Osteoblast (primary cell): ENCODE measurements around the gene CBY2. TPM values are rescaled to one million over a fixed set of nuclear protein-coding genes. Genes with fewer than 3 reads are reported as not detected.

Experiments used
- DNase-seq: peaks from one replicate; pipeline ENCODE4 v3.0.0; 2011; ENCODE audit warnings: low spot score, mixed read lengths; ENCODE audit not compliant: insufficient read length; ENCODE audit errors: missing footprints
- H2AFZ ChIP-seq: 2 replicates; pipeline ENCODE4 v1.6.0; 2011; ENCODE audit warnings: mild to moderate bottlenecking, low read length
- H3K27ac ChIP-seq: 2 replicates; pipeline ENCODE4 v1.5.1; 2011; ENCODE audit warnings: mild to moderate bottlenecking, low read depth, low read length, moderate library complexity
- H3K27me3 ChIP-seq: 2 replicates; pipeline ENCODE4 v1.6.0; 2012; ENCODE audit warnings: mild to moderate bottlenecking, control low read depth, inconsistent platforms, low read length, moderate library complexity; ENCODE audit not compliant: insufficient read depth
- H3K36me3 ChIP-seq: 2 replicates; pipeline ENCODE4 v1.5.1; 2011; ENCODE audit warnings: mild to moderate bottlenecking, low read length, control low read depth, moderate library complexity; ENCODE audit not compliant: insufficient read depth
- H3K4me1 ChIP-seq: 2 replicates; pipeline ENCODE4 v1.5.1; 2011; ENCODE audit warnings: mild to moderate bottlenecking, low read length, control low read depth, moderate library complexity; ENCODE audit not compliant: insufficient read depth
- H3K4me2 ChIP-seq: 2 replicates; pipeline ENCODE4 v1.6.0; 2011; ENCODE audit warnings: mild to moderate bottlenecking, low read length; ENCODE audit not compliant: insufficient read depth
- H3K4me3 ChIP-seq: fragments of 200-600 bp; sonication (generic); 3 replicates; pipeline ENCODE4 v1.5.1; 2012; ENCODE audit warnings: mild to moderate bottlenecking, low read length, inconsistent platforms; ENCODE audit not compliant: insufficient read depth
- H3K79me2 ChIP-seq: 2 replicates; pipeline ENCODE4 v1.6.0; 2012; ENCODE audit warnings: mild to moderate bottlenecking, low read length, control low read depth, inconsistent platforms; ENCODE audit not compliant: insufficient read depth
- H3K9me3 ChIP-seq: 2 replicates; pipeline ENCODE4 v1.5.1; 2011; ENCODE audit warnings: low read depth, low read length, control low read depth
- H4K20me1 ChIP-seq: 2 replicates; pipeline ENCODE4 v1.6.0; 2012; ENCODE audit warnings: mild to moderate bottlenecking, low read length, control low read depth; ENCODE audit not compliant: insufficient read depth
- CTCF ChIP-seq: IDR thresholded peaks from 2 replicates; pipeline ENCODE4 v1.5.1; 2011; ENCODE audit warnings: mild to moderate bottlenecking, low read depth, low read length, moderate library complexity; ENCODE audit errors: extremely low read depth
- total RNA-seq: library from RNA; depleted of rRNA; stranded (reverse); fragments of >200 nt; gene quantifications from 2 replicates; pipeline ENCODE4 v1.2.3, GENCODE V29; 2012

Gene CBY2
- total RNA-seq, 1 donor, result not detected

- no peak for TF ChIP-seq CTCF
- DNase-seq, result no peak
Measured at GRCh38 chr13:45733361-45733760, 31.2 kb downstream of the CBY2 start.

GRCh38 chr13:45737571-45738017 is 35.5 kb downstream of the CBY2 start:
- H3K27ac ChIP-seq, result no peak overlapping the region
- no peak overlapping the region for H2AFZ ChIP-seq
- H3K4me3 ChIP-seq, result no peak overlapping the region
- no peaks in the 10 kb centered on the region for H3K9me3 ChIP-seq
- DNase-seq, result no peak
- H3K4me2 ChIP-seq, result no peak overlapping the region
- H3K27me3 ChIP-seq, result peaks cover 5% of the 10 kb centered on the region
- TF ChIP-seq CTCF, result peak; percentile 14
- H3K79me2 ChIP-seq, result no peaks in the 10 kb centered on the region
- no peaks in the 10 kb centered on the region for H3K36me3 ChIP-seq
- no peaks in the 10 kb centered on the region for H4K20me1 ChIP-seq
- no peaks in the 10 kb centered on the region for H3K4me1 ChIP-seq

More at GRCh38 chr13:45733361-45733760, 31.2 kb downstream of the CBY2 start:
- Histone ChIP-seq H4K20me1 (no peaks in the 10 kb centered on the region), H3K27me3 (peaks cover 15% of the 10 kb centered on the region), H3K4me3 (no peak overlapping the region), H2AFZ (no peak overlapping the region), H3K79me2 (no peaks in the 10 kb centered on the region), H3K36me3 (no peaks in the 10 kb centered on the region), H3K9me3 (no peaks in the 10 kb centered on the region), H3K27ac (no peak overlapping the region), H3K4me2 (no peak overlapping the region), H3K4me1 (no peaks in the 10 kb centered on the region)

- H3K27me3 ChIP-seq, result peaks cover 14% of the 10 kb centered on the region
- no peak for DNase-seq
- no peak overlapping the region for H2AFZ ChIP-seq
- H3K4me1 ChIP-seq, result no peaks in the 10 kb centered on the region
- no peak overlapping the region for H3K4me3 ChIP-seq
- H3K36me3 ChIP-seq, result no peaks in the 10 kb centered on the region
- TF ChIP-seq CTCF, result no peak
- H3K79me2 ChIP-seq, result no peaks in the 10 kb centered on the region
- H3K27ac ChIP-seq, result no peak overlapping the region
- H3K4me2 ChIP-seq, result no peak overlapping the region
- H3K9me3 ChIP-seq, result no peaks in the 10 kb centered on the region
- no peaks in the 10 kb centered on the region for H4K20me1 ChIP-seq
Measured at GRCh38 chr13:45742985-45743384, 40.9 kb downstream of the CBY2 start.

- peaks cover 31% of the 10 kb centered on the region for H3K27me3 ChIP-seq
- no peak overlapping the region for H3K4me2 ChIP-seq
- no peaks in the 10 kb centered on the region for H3K79me2 ChIP-seq
- no peaks in the 10 kb centered on the region for H4K20me1 ChIP-seq
- H3K9me3 ChIP-seq, result no peaks in the 10 kb centered on the region
- no peak overlapping the region for H3K27ac ChIP-seq
- no peak overlapping the region for H2AFZ ChIP-seq
- no peak for TF ChIP-seq CTCF
- DNase-seq, result no peak
- no peaks in the 10 kb centered on the region for H3K36me3 ChIP-seq
- no peaks in the 10 kb centered on the region for H3K4me1 ChIP-seq
- no peak overlapping the region for H3K4me3 ChIP-seq
Measured at GRCh38 chr13:45744979-45745378, 42.9 kb downstream of the CBY2 start.
